Measurements from ENCODE around the gene MYL6.
"Not testable (repeated sequence)": the region's sequence is repeated elsewhere in the genome, so short reads cannot be mapped to it uniquely, and the experiment has no call there.

MYL6 gene

GRCh38 chr12:56189099-56189917, 31.1 kb downstream of the MYL6 start, which contains the start of gene SMARCC2:
Gene SMARCC2 (minus strand): TSS chr12:56189483. CDS start chr12:56189461, 22 bp downstream.
- DNase-seq (ENCODE audit: low read depth in 4 of 4, low spot score in 1 of 4): peak; percentile 70 to 74 (median 70)

GRCh38 chr12:56189918-56190694, 31.9 kb downstream of the MYL6 start:
- DNase-seq (ENCODE audit: low read depth in 4 of 4, low spot score in 1 of 4): peak; percentile 59 to 93 (median 86)

GRCh38 chr12:56190695-56191155, 32.6 kb downstream of the MYL6 start:
- DNase-seq (ENCODE audit: low read depth in 4 of 4, low spot score in 1 of 4): no peak

DNA sequence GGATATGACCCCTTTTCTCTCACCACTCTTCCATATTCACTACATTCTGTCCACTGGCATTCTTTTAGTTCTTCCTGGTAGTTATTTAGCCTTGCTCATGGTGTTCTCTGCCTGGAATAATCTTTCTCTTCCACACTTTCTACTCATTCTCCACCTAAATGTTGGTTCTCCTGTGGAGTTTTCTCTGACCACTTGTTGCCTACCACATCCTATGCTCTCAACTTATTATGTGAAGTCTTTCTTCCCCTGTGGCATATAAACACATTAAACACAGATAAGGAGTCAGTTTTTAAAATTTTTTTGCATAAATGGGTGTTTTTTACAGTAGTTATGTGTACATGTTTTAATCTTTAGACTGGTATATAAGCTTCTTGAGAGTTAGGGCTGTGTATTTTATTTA, 34.4 kb downstream of the MYL6 start:
- no peak for DNase-seq (ENCODE audit: low read depth in 4 of 4, low spot score in 1 of 4)

- DNase-seq (ENCODE audit: low read depth in 4 of 4, low spot score in 1 of 4): peak; percentile 49 to 67 (median 57)
Measured at GRCh38 chr12:56193025-56193578, 34.9 kb downstream of the MYL6 start.

DNA sequence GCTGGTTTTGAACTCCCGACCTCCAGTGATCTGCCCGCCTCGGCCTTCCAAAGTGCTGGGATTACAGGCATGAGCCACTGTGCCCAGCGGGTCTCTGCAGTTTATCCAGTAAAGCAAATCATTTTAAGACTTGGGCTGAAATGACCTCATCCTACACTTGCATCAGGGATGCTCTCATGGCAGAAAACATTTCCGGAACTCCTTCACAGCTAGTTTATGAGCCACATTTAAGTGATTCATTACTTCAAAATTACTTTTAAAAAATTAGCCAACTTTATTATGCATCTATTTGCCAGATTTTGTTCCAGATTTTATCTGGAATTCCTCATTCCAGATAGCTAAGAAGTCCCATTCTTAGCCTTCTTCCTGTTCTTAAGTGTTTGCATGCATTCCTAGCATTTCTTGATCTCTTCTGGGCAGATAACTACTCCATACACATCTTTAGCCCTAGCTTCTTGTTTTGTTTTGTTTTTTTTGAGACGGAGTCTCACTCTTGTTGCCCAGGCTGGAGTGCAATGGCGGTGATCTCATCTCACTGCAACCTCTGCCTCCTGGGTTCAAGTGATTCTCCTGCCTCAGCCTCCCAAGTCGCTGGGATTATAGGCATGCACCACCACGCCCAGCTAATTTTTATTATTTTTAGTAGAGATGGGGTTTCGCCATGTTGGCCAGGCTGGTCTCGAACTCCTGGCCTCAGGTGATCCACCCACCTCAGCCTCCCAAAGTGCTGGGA, 38.8 kb downstream of the MYL6 start:
- not testable (repeated sequence) for DNase-seq (ENCODE audit: low read depth in 4 of 4, low spot score in 1 of 4)

DNA sequence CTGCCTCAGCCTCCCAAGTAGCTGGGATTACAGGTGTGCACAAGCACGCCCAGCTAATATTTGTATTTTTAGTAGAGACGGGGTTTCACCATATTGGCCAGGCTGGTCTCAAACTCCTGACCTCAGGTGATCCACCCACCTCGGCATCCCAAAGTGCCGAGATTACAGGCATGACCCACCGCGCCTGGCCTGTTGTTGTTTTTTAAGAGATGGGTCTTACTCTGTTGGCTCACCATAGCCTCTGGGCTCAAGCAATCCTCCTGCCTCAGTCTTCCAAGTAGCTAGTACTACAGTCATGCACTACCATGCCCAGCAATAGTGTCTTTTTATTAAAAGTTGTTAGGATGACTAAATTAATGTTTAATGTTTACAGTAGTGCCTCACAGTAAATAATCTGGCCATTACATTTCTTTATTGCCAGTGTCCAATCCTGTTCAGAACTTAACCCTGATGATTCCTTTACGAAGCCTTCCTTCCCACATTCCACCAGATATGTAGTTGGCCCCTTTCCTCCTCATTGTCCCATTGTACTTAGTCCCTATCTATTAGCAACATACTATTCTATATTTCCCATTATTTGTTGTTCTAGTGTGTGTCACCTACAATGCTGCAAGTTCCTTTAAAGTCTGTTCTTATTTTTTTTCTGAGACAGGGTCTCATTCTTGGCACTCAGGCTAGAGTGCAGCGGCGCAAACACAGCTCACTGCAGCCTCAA, 39.9 kb downstream of the MYL6 start:
- no peak for DNase-seq (ENCODE audit: low read depth in 4 of 4, low spot score in 1 of 4)

DNA sequence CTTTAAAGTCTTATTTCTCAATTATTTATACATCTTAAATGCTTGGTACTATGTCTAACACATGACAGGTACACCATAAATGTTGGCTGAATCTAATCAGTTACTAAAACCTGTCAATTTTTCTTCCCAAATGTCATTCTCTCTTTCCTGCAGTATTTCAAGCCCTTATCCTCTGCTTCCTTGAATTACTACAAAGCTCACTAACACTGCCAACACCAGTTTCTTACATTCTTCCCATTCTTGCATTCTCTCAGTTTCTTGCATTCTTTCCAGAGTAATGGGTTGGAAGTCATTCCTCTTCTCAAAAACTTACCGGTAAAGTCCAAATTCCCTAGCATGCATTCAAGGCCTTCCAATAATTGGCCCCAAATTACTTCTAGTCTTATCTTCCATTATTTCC, 40.7 kb downstream of the MYL6 start:
- DNase-seq (ENCODE audit: low read depth in 4 of 4, low spot score in 1 of 4): no peak

- no peak for DNase-seq (ENCODE audit: low read depth in 4 of 4, low spot score in 1 of 4)
Measured at GRCh38 chr12:56202366-56202765, 44.2 kb downstream of the MYL6 start.

- DNase-seq (ENCODE audit: low read depth in 4 of 4, low spot score in 1 of 4): no peak
Measured at GRCh38 chr12:56202838-56203237, 44.7 kb downstream of the MYL6 start.

DNA sequence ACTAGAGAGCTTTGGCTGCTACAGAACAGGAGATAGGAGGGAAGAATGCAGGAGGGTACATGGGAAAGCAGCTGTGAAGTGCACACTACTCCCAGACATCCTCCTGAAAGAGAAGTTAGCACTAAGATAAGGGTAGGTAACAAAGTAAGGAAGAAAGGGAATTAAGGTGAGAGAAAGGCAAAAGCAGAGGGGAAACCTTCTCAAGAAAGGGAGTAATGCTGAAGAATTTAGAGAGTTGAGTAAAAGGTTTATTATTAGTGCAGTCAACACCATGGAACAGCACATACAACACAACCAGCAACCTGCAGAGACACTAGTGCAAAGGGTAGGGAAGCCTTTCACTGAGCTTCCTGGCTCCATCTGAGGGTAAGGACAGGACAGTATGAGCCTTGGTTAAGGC, 46.1 kb downstream of the MYL6 start:
- DNase-seq (ENCODE audit: low read depth in 4 of 4, low spot score in 1 of 4): no peak

DNA sequence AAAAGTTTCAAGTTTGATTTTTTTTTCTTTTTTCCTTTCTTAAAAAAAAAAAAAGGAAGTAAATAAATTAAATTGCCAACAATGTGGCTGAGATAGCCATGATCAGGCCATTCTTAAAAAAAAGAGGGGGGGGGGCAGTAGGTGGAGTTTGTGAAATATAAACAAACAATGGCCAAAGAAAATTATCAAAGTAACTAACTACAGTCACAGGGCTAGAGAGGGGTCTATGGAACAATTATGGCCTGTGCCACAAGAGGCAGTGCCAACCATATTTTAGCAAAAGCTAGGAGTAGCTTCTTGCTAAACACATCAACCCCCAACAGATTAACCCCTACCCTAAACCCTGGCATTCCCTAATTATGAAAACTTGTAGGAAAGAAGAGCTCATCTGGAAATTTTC, 47.3 kb downstream of the MYL6 start:
- DNase-seq (ENCODE audit: low read depth in 4 of 4, low spot score in 1 of 4): no peak

GRCh38 chr12:56206452-56207166, 48.5 kb downstream of the MYL6 start:
- DNase-seq (ENCODE audit: low read depth in 4 of 4, low spot score in 1 of 4): no peak

GRCh38 chr12:56208006-56208405, 49.8 kb downstream of the MYL6 start:
- DNase-seq (ENCODE audit: low read depth in 4 of 4, low spot score in 1 of 4): no peak

Measured in stimulated activated CD4-positive, alpha-beta T cell treated with anti-CD3 and anti-CD28 coated beads, Interleukin-1b, Interleukin-23, amount 100 ng/mL, for 24 hours (primary cell).